HG02678 (cell line): ENCODE results near the gene RPRD2.
"Not testable (repeated sequence)": the region's sequence is repeated elsewhere in the genome, so short reads cannot be mapped to it uniquely, and the experiment has no call there.

ENCODE experiments used
- ATAC-seq: cut with Tn5 transposase; IDR thresholded peaks from one replicate; pipeline ENCODE4 v1.9.1; 2021; ENCODE audit warnings: mild to moderate bottlenecking, moderate library complexity; ENCODE audit not compliant: unreplicated experiment

The RPRD2 gene

DNA sequence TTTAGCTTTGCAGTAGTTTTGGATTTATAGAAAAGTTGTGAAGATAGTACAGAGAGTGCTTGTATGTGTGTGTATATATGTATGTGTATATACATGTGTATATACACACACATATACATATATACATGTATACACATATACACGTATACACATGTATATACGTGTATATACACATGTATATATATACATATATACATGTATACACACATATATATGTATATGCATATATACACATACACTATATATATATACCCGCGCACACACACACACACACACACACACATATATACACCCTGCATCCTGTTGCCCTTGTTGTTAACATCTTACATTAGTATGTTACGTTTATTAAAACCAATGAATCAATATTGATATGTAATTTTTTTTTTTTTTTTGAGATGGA, 24.3 kb downstream of the RPRD2 start:
- ATAC-seq = no peak

DNA sequence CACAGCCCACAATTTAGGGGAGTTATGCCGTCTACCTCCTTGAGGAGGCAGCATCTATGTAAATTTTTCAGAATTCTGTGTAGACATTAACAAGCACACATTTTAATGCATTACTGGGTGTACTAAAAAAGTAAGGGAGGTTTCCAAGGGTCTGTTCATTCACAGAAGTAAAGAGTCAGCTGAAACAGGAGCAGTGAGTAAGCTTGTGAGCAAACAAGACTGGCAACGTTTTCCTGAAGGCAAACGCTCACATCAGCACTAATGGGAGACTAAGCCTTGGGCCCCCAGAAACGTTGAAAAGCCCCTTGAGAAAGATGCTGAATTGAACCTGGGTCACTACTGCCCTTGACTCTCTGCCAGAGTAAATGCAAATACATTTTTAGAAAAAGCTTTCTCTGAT, 25.7 kb downstream of the RPRD2 start:
- no peak for ATAC-seq

DNA sequence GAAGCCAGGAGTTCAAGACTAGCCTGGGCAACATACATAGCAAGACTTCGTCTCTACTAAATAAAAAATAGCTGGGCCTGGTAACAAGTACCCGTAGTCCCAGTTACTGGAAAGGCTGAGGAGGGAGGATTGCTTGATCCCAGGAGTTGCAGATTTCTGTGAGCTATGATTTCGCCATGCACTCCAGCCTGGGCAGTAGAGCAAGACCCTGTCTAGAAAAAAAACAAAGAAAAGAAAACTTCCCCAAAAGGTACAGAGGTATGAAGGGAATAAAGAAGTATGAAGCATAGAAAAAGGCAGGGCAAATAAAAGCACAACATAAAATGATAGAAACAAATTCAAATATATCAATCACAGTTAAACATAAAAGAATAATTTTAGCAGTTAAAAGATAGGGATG, 28.7 kb downstream of the RPRD2 start:
- ATAC-seq = no peak

DNA sequence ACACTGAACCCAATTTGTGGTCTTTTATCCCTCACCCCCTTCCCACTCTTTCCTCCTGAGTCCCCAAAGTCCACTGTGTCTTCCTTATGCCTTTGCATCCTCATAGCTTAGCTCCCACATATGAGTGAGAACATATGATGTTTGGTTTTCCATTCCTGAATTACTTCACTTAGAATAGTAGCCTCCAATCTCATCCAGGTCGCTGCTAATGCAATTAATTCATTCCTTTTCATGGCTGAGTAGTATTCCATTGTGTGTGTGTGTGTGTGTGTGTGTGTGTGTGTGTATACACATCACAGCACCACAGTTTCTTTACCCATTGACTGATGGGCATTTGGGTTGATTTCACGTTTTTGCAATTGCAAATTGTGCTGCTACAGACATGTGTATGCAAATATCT, 31.2 kb downstream of the RPRD2 start:
- not testable (repeated sequence) for ATAC-seq

DNA sequence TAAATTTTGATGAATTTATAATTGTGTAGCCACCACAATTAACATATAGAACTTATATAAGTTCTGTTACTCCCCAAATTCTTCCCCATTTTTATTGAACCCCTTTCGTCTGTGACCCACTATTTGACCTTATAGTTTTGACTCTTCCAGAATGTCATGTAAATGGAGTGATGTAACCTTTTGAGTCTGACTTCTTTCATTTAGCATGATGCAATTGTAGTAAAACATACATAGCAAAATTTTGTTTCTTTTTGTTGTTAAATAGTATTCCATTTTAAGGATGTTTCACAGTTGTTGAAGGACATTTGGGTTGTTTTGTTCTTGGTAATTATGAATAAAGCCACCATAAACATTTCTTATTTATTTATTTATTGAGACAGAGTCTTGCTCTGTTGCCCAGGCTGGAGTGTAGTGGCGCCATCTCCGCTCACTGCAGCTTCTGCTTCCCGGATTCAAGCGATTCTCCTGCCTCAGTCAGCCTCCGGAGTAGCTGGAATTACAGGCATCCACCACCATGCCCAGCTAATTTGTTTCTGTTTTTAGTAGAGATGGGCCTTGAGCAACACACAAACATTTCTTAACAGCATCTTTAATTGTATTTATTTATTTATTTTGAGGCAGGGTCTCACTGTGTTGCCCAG, 33.6 kb downstream of the RPRD2 start:
- no peak for ATAC-seq

DNA sequence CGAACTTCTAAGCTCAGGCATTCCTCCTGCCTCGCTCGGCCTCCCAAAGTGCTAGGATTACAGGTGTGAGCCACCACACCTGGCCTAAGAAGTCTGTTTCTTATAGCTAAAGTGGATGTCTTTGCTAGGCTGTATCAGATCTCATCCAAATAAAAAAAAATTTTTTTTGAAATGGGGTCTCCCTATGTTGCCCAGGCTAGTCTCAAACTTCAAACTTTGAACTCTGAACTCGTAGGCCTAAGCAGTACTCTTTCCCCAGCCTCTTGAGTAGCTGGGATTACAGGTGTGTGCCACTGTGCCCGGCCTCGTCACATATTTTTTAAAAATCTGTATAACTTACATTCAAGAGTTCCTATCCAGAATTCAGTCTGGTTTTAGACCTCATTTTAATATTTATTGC, 40.5 kb downstream of the RPRD2 start:
- ATAC-seq = no peak

DNA sequence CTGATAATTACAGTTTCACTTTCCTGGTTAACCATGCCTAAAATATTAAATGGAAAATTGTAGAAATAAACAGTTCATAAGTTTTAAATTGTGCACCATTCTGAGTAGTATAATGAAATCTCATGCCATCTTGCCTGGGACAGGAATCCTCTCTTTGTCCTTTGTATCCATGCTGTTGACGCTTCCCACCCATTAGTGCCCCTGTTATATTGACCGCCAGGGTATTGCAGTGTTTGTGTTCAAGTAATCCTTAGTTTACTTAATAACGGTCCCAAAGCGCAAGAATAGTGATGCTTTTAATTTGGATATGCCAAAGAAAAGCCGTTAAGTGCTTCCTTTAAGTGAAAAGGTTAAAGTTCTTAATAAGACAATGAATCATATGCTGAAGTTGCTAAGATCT, 41.7 kb downstream of the RPRD2 start:
- ATAC-seq = no peak

DNA sequence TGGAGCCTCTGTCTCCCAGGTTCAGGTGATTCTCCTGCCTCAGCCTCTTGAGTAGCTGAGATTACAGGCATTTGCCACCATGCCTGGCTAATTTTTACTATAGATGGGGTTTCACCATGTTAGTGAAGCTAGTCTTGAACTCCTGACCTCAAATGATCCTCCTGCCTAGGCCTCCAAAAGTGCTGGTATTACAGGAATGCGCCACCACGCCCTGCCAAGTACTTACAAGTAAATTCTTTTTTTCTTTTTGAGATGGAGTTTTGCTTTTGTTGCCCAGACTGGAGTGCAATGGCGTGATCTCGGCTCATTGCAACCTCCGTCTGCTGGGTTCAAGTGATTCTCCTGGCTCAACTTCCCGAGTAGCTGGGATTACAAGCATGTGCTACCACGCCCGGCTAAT, 42.5 kb downstream of the RPRD2 start:
- ATAC-seq = no peak

DNA sequence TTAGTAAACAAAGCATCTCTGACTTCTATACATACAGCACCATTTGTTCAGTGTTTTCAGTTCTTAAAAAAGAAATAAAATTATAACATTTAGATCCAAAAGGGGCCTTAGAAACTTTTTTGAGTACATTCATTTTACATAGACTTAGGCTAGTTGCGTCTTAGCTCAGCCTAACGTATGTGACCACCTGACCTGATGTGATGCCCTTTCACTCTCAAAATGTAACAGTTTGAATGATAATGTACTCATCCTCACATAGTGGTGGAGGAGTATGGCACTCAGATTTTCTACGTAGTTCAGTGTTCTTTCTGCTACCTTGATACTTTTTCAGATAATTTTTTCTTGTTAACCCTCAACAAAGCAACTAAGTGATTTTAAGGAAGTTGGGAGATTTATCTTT, 43.4 kb downstream of the RPRD2 start:
- ATAC-seq = no peak

DNA sequence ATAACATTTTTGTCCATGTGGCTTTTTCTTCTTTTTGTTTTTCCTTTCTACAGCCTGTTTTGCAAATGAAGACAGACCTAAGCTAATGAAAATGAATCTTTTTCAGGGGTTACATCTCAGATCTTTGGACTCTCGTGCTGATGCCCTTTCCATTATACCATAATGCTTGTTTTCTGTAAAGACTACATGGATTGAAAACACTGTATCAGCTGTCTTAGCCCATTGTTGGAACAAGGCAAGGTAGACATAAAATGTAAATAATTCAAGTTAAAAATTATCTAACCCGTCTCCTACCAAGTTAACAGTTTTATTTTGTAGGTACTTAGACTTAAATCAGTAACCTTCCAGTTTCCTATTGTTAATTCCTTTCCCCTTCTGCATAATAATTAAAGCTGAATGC, 44.9 kb downstream of the RPRD2 start:
- ATAC-seq = no peak

DNA sequence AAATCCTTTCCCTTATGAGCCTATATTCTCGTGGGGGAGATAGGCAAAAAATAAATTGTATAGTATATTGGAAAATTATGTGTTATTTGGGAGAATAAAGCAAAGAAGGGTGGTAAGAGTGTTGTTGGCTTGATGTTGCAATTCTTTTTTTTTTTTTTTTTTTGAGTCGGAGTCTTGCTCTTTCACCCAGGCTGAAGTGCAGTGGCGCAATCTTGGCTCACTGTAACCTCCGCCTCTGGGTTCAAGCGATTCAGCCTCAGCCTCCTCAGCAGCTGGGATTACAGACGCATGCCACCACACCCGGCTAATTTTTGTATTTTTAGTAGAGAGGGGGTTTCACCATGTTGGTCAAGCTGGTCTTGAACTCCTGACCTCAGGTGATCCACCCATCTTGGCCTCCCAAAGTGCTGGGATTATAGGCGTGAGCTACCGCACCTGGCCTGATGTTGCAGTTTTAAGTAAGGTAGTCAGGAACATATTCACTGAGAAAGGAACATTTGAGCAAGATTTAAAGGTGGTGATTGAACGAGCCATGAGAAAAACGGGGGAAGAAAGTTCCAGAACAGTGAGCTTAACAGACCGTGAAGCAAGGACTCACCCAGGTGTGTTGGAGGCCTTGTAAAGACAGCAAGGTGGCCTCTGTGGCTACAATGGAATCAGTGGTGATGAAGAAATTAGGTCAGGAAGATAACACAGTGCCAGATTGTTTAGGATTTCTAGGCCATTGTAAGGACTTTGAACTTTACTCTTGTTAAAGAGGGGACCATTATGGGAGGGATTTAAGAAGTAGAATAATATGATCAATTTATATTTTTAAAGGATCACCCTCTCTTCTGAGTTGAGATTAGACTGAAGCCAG, 45.8 kb downstream of the RPRD2 start:
- ATAC-seq = no peak

DNA sequence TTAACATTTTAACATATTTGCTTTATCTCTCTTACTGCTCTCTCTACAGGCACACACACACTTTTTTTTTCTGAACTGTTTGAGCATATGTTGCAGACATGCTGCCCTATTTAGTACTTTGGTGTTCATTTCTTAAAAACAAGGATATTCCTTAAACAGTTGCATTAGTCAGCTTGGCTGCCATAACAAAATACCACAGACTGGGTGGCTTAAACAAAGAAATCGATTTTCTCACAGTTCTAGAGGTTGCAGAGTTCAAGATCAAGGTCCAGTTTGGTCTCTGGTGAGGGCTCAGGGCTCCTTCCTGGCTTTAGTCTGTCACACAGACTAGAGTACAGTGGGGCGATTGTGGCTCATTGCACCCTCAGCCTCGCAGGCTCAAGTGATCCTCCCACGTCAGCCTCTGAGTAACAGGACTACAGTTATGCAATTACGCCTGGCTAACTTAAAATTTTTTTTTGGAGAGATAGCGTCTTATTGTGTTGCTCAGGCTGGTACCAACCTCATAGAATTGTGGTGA, 46.7 kb downstream of the RPRD2 start:
- no peak for ATAC-seq

DNA sequence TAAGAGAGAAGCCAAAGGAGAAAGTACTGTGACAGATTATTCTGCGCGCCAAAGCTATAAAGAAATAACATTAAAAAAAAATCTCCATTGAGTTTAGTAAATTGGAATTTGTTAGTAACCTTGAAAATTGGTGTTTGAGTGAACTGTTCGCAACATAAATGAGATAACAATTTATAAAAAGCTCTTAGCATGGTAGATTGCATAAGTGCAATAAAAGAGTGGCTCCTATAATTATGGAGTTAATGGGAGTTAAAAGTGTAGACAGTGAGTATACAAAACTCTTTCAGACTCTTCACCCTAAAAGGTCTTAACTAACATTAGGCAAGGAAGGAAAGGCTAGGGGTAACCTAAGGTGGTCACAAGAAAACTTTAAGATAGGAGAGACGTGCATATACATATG, 50.6 kb downstream of the RPRD2 start:
- no peak for ATAC-seq

DNA sequence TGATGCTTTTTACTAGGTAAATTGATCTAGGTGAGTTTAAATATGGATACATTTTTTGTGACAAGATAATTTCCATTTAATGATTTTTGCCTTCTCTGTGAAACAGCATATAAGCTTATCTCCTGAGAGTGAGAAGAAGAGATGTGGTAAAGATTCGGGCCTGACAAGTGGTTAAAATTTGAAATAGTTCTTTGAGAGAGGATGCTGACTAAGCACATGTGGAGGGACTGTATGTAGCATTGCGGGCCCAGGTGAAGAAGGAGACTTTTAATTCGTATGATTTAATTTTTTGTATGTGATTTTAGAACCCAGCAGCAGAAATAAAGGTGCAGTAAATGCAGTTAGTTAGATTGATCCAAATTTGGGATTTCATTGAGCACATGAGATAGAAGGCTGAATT, 51.9 kb downstream of the RPRD2 start:
- ATAC-seq = no peak

DNA sequence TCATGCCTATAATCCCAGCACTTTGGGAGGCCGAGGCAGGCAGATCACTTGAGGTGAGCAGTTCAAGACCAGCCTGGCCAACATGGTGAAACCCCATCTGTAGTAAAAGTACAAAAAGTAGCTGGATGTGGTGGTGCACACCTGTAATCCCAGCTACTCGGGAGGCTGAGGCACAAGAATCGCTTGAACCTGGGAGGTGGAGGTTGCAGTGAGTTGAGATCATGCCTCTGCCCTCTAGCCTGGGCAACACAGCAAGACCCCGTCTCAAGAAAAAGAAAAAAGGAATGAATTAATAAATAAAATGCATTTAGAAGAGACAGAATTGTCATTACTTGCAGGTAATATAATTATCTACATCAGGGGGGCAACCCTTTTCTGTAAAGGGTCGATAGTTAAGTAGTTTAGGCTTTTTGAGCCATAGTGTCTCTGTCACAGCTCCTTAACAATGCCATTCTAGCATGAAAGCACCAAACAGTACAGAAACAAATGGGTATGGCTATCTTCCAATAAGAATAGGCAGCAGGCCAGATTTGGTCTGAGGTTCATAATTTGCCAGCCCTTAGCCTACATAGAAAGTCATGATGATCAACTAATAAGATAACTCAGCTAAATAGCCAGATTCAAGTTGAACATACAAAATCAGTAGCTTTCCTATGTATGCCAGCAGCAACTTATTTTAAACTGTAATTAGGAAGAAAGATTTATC, 56.8 kb downstream of the RPRD2 start:
- ATAC-seq = no peak

DNA sequence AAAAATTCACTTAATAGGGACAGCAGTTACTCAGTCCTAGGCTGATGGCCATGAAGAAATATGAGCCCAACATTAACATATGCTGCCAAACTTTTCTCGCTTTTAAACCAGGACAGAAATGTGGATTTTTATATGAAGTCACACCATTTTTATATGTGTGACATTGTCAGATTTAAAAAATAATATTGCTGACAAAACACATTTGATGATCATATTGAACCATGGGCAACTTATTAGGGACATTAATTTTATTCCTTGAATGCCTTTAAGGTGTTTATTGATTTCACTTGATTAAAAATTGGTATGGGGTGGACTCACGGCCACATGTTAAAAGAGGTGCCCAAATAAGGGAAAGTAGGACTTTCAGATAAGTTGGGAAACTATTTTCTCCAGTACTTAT, 58.6 kb downstream of the RPRD2 start:
- ATAC-seq = no peak

DNA sequence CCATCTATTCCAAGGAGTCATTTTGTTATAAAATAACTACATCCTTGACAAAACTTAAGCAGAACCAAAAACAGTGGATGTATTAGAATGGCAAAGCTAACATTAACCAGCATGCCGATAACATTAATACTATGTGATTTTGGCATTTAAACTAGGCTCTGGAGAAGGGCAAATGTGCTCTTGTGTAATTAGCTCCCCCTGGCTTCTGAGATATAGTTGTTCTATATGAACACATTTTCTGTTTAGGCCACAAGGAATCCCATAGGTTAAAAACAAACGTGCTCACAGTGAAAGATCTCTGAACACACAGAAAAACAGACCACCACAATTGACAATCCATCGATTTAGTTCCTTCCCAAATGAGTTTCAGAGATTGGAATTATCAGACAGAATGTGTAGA, 65.9 kb downstream of the RPRD2 start:
- no peak for ATAC-seq

DNA sequence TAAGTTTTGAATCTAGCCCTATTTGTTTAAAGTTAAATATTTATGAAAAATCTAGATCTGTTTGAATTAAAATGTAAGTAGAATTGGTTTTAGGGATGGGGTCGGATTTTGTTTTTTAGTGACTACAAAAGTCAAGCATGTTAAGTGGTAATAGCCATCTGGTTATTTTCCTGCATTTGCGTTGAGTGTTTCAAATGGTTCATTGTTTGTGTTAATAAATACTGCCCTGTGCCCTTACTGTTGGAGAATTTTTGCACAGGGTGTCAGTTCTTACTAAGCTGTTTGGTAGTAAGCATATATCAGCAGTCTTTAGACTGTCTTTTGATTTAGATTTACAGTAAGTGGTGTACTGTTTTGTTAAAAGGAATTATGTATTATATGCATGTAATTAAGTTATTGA, 77.2 kb downstream of the RPRD2 start:
- no peak for ATAC-seq

DNA sequence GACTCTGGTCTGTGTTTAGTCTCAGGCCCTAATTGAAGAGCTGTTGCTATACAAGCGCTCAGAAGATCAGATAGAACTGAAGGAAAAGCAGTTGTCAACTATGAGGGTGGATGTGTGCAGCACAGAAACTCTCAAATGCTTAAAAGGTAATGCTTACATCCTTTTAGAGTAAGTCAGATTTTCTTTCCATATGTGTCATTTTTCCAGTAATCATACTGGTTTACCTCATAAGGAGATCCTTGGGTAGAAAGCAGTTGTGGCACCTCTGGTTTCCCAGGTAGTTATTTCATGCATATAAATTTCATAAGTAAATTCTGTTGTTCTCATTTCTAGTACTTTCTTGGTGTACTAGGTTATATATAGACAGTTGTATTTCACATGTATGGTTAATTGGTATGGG, 80.3 kb downstream of the RPRD2 start:
- no peak for ATAC-seq

DNA sequence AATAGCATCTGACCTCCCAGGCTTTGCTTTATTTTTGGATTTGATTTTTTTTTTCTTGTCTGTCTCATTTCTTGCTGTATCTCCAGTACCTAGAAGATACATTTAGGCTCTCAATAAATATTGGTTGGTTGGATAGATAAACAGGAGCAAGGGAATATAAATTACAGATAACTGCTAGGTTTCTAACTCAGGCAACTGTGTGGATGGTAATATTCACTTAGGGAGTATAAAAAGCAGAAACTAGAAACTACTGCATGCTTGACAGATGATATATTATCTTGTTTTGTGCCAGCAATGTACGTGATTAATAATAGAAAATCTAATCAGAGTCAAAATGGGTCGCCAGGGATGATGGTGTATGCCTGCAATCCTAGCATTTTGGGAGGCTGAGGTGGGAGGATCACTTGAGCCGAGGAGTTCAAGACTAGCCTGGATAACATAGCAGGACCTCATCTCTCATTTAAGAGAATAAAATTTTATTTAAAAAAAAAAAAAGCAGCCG, 92.2 kb downstream of the RPRD2 start:
- ATAC-seq = no peak

DNA sequence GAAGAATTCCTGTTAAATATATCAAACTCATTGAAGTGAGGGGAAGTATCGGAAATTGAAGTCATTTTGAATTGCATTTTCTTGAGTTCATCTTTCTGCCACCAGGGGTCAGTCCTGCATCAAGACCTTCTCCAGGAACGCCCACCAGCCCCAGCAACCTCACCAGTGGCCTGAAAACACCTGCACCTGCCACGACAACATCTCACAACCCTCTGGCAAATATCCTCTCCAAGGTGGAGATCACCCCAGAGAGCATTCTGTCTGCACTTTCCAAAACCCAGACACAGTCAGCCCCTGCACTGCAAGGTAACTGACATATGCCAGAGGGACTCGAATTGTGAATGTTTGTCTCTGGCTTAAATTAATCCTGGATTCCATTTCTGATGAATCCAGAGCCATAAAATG, 100.5 kb downstream of the RPRD2 start:
- ATAC-seq = no peak

DNA sequence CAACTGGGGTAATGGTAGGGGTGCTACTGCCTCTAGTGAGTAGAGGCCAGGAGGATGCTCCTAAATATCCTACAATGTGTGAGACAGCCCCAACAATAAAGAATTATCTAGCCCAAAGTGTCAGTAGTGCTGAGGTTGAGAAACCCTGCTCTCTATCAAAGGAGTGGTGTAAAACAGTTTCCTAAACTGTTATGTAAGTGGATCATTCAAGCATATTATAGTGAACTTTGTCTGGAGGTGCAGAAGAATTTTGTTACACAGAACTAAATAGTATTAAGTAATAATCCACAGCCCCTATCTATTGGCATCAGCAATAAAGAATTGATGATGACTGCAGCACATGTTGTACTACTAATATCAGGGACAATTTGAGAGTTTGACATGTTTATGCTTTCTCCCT, 103.0 kb downstream of the RPRD2 start:
- no peak for ATAC-seq
